HG02852 (cell line): Measurements from ENCODE around the gene MAPK8IP1.

Source experiments
- ATAC-seq: cut with Tn5 transposase; IDR thresholded peaks from one replicate; pipeline ENCODE4 v1.9.1; 2021; ENCODE audit warnings: mild to moderate bottlenecking, moderate library complexity; ENCODE audit not compliant: unreplicated experiment

MAPK8IP1 gene

DNA sequence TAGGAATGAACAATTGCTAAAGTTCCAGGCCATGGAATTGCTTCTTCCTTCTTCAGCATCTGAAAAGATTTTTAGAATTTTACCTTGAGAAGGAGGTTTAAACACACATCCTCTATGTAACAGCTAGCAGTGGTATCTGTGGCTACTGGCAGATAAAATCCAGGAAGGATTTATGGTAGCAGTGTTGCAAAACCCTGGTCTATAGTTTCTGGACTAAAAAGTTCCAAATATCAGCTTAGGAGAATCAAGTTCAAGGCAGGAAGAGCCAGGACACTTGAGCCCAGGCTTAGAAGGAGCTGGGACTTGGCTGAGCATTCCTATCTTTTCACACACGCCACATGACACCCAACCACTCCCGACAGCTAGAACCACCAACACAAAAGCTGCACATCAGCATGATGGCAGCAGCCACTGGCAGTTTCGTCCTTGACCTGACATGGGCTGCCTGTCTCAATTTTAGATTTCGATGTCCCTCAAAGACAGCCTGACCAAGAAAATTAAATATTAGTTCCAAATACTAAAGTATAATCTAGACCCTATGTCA, 51.1 kb downstream of the MAPK8IP1 start:
- ATAC-seq: no peak

DNA sequence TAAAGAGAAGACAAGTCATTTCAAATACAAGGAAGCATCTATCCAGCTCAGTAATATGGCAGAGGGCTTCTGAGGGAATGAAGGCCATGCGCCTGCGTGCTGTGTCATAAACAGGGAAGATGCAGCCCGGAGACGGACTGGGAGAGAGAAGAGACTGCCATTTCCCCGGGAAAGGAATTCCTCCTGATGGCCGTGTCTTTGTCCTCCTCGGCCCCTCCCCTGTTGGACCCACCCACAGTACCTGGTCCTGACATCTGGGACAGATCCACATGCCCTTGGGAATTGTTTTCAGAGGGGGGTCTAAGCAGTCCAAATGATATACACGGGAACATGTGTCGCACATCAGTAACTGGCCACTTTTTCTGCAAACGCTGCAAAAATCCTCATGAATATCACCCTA, 52.5 kb downstream of the MAPK8IP1 start:
- ATAC-seq: no peak

DNA sequence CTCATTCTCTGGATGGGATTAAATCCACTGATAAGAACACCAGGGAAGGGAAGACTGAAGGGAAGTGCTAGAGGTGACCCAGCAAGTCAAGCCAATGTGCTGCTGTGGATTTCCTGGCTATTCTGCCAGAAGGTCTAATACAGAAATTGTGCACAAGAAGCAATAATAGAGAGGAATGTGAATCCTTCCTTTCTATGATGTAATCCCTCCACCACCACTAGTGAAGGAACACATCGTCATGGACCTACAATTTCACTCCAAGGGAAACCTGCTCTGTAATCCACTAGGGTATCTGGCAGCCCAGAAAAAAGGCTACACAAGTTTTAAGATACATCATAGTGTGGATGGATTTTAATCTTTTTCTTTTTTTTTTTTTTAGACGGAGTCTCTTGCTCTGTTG, 54.4 kb downstream of the MAPK8IP1 start:
- no peak for ATAC-seq

DNA sequence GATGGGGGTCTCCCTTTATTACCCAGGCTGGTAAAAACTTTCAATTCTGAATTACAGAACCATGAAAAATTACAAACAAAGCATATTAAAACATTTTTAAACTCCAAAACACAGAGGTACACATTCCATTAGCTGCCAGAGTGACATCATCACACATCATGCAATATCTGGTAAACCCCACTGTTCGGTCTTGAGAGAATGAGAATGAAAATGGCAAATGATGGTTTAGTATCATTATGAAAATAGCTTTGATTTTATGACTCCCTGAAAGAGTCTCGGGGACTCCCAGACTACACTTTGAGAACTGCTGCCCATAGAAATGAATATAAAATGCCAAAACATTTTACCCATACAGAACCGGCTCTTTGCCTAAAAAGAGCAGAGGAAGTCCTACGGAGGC, 55.8 kb downstream of the MAPK8IP1 start:
- no peak for ATAC-seq

DNA sequence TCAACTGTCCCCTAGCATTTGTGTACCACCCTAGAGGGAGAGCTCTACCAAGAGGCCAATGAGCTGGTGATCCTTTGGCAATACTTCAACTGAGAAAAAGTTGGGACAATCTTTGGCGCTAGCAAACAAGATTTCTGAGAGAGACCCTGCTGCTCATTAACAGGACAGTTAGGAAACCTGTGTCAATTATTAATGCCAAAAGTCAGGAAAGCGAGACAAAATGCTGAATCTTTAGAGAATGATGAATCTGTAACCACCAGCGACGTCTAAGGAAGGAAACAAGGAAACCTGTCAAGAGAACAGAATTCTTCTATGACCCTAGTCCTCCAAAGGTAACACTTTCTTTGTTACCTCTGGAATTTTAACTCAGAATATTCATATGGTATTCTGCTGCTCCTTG, 56.9 kb downstream of the MAPK8IP1 start:
- ATAC-seq: no peak

DNA sequence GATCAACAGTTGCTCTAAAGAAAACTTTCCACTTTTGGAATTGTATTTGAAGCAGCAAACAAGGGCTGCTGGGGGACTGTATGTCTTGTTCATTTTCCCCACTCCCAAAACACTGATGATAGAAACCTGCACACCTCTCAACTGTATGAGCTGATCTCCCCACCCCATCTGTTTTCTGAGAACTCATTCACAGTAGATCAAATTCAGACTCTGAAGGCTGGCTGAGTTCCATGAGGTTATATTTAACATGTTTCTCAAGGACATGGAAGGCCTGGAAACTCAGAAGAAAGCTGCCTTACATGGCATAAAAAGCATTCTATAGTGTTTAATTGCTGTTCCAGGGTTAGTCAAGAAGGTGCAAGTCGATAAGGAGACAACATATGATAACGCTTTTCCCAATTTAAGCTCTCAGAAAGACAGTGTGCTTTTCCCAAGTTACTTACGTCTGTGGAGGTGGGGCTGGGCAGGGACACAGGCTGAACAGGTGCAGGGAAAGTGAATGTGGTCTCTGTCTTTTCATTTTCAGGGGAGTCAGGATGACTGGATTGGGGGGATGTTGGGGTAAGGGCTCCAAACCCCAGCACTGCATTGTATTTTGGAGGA, 60.0 kb downstream of the MAPK8IP1 start:
- no peak for ATAC-seq

DNA sequence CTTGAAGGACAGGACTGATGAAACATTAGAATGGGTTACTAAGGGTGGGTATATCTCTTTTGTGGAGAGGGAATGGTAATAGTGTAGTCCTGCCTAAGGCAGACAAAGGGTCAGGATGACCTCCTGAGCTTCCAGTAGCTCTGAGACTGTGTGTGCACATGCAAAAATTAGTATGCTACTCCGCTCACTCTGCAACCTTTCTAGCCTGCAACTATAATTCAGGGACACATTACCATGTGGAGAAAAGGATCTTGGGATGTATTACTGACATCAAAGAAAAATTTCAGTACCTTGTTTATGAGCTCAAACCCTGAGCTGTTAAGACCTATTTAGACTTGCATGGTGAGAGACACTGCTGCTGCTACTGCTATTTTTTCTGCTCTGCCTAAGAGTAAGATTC, 62.4 kb downstream of the MAPK8IP1 start:
- no peak for ATAC-seq

DNA sequence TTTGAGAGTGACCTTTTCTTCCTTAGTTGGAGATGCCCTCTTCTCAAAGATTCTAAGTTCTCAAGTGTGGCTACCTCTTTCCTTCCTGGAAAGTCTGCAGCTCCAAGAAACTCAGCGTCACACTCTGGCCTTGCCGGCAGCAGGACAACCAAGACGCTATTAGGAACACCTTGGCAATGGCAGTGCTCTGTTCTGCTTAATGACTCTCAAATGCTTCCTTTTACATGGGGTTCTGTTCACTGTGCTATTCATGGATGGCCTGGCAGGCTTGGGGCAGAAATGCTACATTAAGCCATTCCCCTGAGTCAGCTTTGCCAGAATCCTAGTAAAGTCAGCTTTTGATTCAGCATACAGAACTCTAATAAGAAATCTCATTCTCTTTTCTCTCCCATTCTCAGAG, 62.9 kb downstream of the MAPK8IP1 start:
- ATAC-seq: no peak

DNA sequence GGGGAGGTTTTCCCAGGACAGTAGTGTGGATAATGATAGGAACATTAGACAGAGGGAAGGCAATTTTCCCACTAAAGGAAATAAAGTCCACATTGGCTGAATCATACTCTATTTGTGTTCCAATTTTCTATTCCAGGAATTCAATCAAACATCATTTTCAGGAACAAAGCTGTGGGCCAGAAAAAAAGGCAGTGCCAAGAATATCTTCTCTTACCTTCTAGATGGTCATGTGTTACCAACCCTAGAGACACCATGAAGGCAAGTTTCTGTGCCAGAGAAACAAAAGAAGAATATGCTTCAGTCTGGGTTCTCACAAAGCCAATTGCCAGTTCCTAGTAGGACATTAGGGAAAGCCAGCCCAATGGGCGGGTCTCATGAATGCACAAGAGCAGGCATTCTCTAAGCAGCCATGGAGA, 64.5 kb downstream of the MAPK8IP1 start:
- ATAC-seq: no peak
